ENCODE measurements around the gene CFAP97D1. TPM values are rescaled to one million over a fixed set of nuclear protein-coding genes. Genes with fewer than 3 reads are reported as not detected.

Gene CFAP97D1
- total and polyA plus RNA-seq, 4 donors, result 0.01 to 0.06 (median 0.02) TPM; not detected in 1

- H3K4me1 ChIP-seq (ENCODE audit: control insufficient read depth in 5 of 5, insufficient read depth in 5 of 5, low read length in 5 of 5), result peaks cover 0 to 3% (median 0%) of the 10 kb centered on the region in 5 donors
- peaks cover 20 to 43% (median 27%) of the 10 kb centered on the region in 4 donors for H3K36me3 ChIP-seq (ENCODE audit: control insufficient read depth in 4 of 4, insufficient read depth in 4 of 4, low read length in 4 of 4)
- H3K27me3 ChIP-seq (ENCODE audit: control insufficient read depth in 3 of 3, insufficient read depth in 3 of 3, low read length in 2 of 3), result no peaks in the 10 kb centered on the region
- H3K27ac ChIP-seq (ENCODE audit: low read depth in 1 of 2, low read length in 1 of 2), result no peak overlapping the region
- DNase-seq (no peak), ATAC-seq (ENCODE audit: insufficient read depth, low FRiP score) (no peak)
- 77 to 83% methylated on average over 16 of the region's 16 CpGs for WGBS, 2 donors
- H3K4me3 ChIP-seq, result no peak overlapping the region
- no peak for TF ChIP-seq CTCF (IDR thresholded peaks at IDR 0.05; ENCODE audit: control extremely low read depth, extremely low read depth)
- H3K9ac ChIP-seq (ENCODE audit: insufficient read depth in 1 of 2, low read length in 2 of 2), result no peak overlapping the region
- H3K9me3 ChIP-seq (ENCODE audit: control insufficient read depth in 4 of 4, insufficient read depth in 3 of 4, low read length in 3 of 4), result no peaks in the 10 kb centered on the region
Measured at GRCh38 chr17:43769426-43769825, 10.8 kb upstream of the CFAP97D1 start.

- no peak for TF ChIP-seq CTCF (IDR thresholded peaks at IDR 0.05; ENCODE audit: control extremely low read depth, extremely low read depth)
- H3K9me3 ChIP-seq (ENCODE audit: control insufficient read depth in 4 of 4, insufficient read depth in 3 of 4, low read length in 3 of 4), result no peaks in the 10 kb centered on the region
- no peak overlapping the region for H3K4me3 ChIP-seq
- no peak for DNase-seq
- H3K36me3 ChIP-seq (ENCODE audit: control insufficient read depth in 4 of 4, insufficient read depth in 4 of 4, low read length in 4 of 4), result peaks cover 22 to 47% (median 29%) of the 10 kb centered on the region in 4 donors
- ATAC-seq (ENCODE audit: insufficient read depth, low FRiP score), result no peak
- H3K9ac ChIP-seq (ENCODE audit: insufficient read depth in 1 of 2, low read length in 2 of 2), result no peak overlapping the region
- WGBS, 2 donors, result 93 to 94% methylated on average over 11 of the region's 11 CpGs
- no peak overlapping the region for H3K27ac ChIP-seq (ENCODE audit: low read depth in 1 of 2, low read length in 1 of 2)
- peaks cover 0 to 3% (median 0%) of the 10 kb centered on the region in 5 donors for H3K4me1 ChIP-seq (ENCODE audit: control insufficient read depth in 5 of 5, insufficient read depth in 5 of 5, low read length in 5 of 5)
- H3K27me3 ChIP-seq (ENCODE audit: control insufficient read depth in 3 of 3, insufficient read depth in 3 of 3, low read length in 2 of 3), result no peaks in the 10 kb centered on the region
Measured at GRCh38 chr17:43769859-43770258, 10.4 kb upstream of the CFAP97D1 start.

GRCh38 chr17:43770957-43771356 is 9.3 kb upstream of the CFAP97D1 start:
- no peak for DNase-seq

More at GRCh38 chr17:43770957-43771356, 9.3 kb upstream of the CFAP97D1 start:
- H3K9ac ChIP-seq (ENCODE audit: insufficient read depth in 1 of 2, low read length in 2 of 2), result no peak overlapping the region
- peaks cover 0 to 3% (median 0%) of the 10 kb centered on the region in 5 donors for H3K4me1 ChIP-seq (ENCODE audit: control insufficient read depth in 5 of 5, insufficient read depth in 5 of 5, low read length in 5 of 5)
- no peak for TF ChIP-seq CTCF (IDR thresholded peaks at IDR 0.05; ENCODE audit: control extremely low read depth, extremely low read depth)
- H3K27ac ChIP-seq (ENCODE audit: low read depth in 1 of 2, low read length in 1 of 2), result no peak overlapping the region
- H3K4me3 ChIP-seq, result no peak overlapping the region
- no peak for ATAC-seq (ENCODE audit: insufficient read depth, low FRiP score)
- H3K27me3 ChIP-seq (ENCODE audit: control insufficient read depth in 3 of 3, insufficient read depth in 3 of 3, low read length in 2 of 3), result no peaks in the 10 kb centered on the region
- 95 to 97% methylated on average over 2 of the region's 2 CpGs for whole genome bisulfite sequencing, 2 donors
- no peaks in the 10 kb centered on the region for H3K9me3 ChIP-seq (ENCODE audit: control insufficient read depth in 4 of 4, insufficient read depth in 3 of 4, low read length in 3 of 4)
- peaks cover 28 to 53% (median 29%) of the 10 kb centered on the region in 4 donors for H3K36me3 ChIP-seq (ENCODE audit: control insufficient read depth in 4 of 4, insufficient read depth in 4 of 4, low read length in 4 of 4)

All from lung (tissue), 12 donors.